Measurements from ENCODE around the gene KLHL10. TPM values are rescaled to one million over a fixed set of nuclear protein-coding genes. Genes with fewer than 3 reads are reported as not detected.

KLHL10 gene
- total and polyA plus RNA-seq, 9 of the 15 experiments (the other 6 are each of a cell fraction or from before 2014, with no cell fraction given) = 0.06 to 0.56 (median 0.12) TPM; not detected in 5

DNA sequence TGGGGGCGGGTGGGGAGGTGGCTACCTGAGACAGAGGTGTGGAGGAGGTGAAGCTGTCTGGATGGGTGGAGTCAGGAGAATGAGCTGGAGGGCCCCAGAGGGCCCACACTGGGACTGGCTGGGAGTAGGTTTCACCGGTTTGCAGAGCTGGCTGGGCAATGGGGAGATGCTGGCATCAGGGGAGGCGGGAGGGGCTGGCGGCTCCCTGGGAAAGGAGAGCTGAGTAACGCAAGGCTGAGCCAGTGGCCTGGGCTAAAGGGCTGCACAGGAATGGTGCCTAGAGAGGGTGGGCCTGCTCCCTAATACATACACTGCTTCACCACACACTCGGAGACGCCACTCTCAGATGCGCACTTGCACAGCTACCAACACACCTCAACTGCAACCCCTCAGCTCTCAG, 38.3 kb upstream of the KLHL10 start (continued):
- TF ChIP-seq, protein P1, sequence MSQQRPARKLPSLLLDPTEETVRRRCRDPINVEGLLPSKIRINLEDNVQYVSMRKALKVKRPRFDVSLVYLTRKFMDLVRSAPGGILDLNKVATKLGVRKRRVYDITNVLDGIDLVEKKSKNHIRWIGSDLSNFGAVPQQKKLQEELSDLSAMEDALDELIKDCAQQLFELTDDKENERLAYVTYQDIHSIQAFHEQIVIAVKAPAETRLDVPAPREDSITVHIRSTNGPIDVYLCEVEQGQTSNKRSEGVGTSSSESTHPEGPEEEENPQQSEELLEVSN (IDR thresholded peaks at IDR 0.05; ENCODE audit: borderline replicate concordance in 1 of 2, extremely low read depth in 1 of 2, insufficient read depth in 1 of 2, insufficient read length in 1 of 2, low read depth in 1 of 2, low read length in 1 of 2, poor library complexity in 1 of 2, severe bottlenecking in 1 of 2) = no peak
- no peak for TF ChIP-seq ZEB2 (IDR thresholded peaks at IDR 0.05)
- TF ChIP-seq ZNF586 (CRISPR knock-in tag; conservative IDR thresholded peaks at IDR 0.05) = no peak
- TF ChIP-seq, protein P2, sequence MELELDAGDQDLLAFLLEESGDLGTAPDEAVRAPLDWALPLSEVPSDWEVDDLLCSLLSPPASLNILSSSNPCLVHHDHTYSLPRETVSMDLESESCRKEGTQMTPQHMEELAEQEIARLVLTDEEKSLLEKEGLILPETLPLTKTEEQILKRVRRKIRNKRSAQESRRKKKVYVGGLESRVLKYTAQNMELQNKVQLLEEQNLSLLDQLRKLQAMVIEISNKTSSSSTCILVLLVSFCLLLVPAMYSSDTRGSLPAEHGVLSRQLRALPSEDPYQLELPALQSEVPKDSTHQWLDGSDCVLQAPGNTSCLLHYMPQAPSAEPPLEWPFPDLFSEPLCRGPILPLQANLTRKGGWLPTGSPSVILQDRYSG (tag; conservative IDR thresholded peaks at IDR 0.05; ENCODE audit: low read depth) = no peak
- no peak for TF ChIP-seq E2F3 (CRISPR knock-in tag; IDR thresholded peaks at IDR 0.05)
- TF ChIP-seq STAT5A (IDR thresholded peaks at IDR 0.05; ENCODE audit: borderline replicate concordance, low read length) = no peak
- no peak for TF ChIP-seq KDM4B (IDR thresholded peaks at IDR 0.05; ENCODE audit: borderline replicate concordance in 2 of 2, low read depth in 1 of 2)

Data from K562 (cell line).